GM19372 (cell line): ENCODE results near the gene KL.

ENCODE experiments used
- ATAC-seq: cut with Tn5 transposase; IDR thresholded peaks from one replicate; pipeline ENCODE4 v1.9.1; 2021; ENCODE audit warnings: mild to moderate bottlenecking, low read depth, moderate library complexity; ENCODE audit not compliant: unreplicated experiment

Gene KL

GRCh38 chr13:33076001-33076992 is 60.1 kb downstream of the KL start:
- ATAC-seq: no peak

- no peak for ATAC-seq
These were observed 62.0 kb downstream of the KL start for GRCh38 chr13:33078263-33078662.

- ATAC-seq: no peak
These were observed 63.7 kb downstream of the KL start for GRCh38 chr13:33079960-33080359.

- no peak for ATAC-seq
These were observed 64.9 kb downstream of the KL start for GRCh38 chr13:33080972-33081590.

GRCh38 chr13:33081666-33082065 is 65.4 kb downstream of the KL start:
- no peak for ATAC-seq

GRCh38 chr13:33083054-33083453 is 66.8 kb downstream of the KL start:
- ATAC-seq: no peak

- no peak for ATAC-seq
These were observed 70.9 kb downstream of the KL start for GRCh38 chr13:33087091-33087490.

GRCh38 chr13:33087790-33088189 is 71.6 kb downstream of the KL start:
- no peak for ATAC-seq

- no peak for ATAC-seq
These were observed 73.1 kb downstream of the KL start for GRCh38 chr13:33089311-33089710.

- no peak for ATAC-seq
These were observed 74.7 kb downstream of the KL start for GRCh38 chr13:33090755-33091414.

- no peak for ATAC-seq
These were observed 75.2 kb downstream of the KL start for GRCh38 chr13:33091415-33091774.

GRCh38 chr13:33092073-33092987 is 76.1 kb downstream of the KL start:
- no peak for ATAC-seq

GRCh38 chr13:33096886-33097605 is 80.8 kb downstream of the KL start:
- ATAC-seq: no peak

- ATAC-seq: no peak
These were observed 83.6 kb downstream of the KL start for GRCh38 chr13:33099860-33100259.

- ATAC-seq: no peak
These were observed 84.7 kb downstream of the KL start for GRCh38 chr13:33100886-33101285.

- ATAC-seq: no peak
These were observed 85.6 kb downstream of the KL start for GRCh38 chr13:33101835-33102234.

GRCh38 chr13:33103457-33103856 is 87.2 kb downstream of the KL start:
- ATAC-seq: no peak

GRCh38 chr13:33105387-33106005 is 89.3 kb downstream of the KL start:
- ATAC-seq: no peak

GRCh38 chr13:33106656-33107360 is 90.6 kb downstream of the KL start:
- ATAC-seq: no peak
